ENCODE data around the gene SLCO3A1.

GRCh38 chr15:91950054-91950453, 96.5 kb downstream of the SLCO3A1 start:
- TF ChIP-seq CTCF (IDR thresholded peaks at IDR 0.05 in 8 of 11, conservative IDR thresholded peaks at IDR 0.05 in 3 of 11) (no peak), POLR2AphosphoS5 (IDR thresholded peaks at IDR 0.05) (no peak), POLR2A (IDR thresholded peaks at IDR 0.05) (no peak)
